ENCODE measurements around the gene APOB. TPM values are rescaled to one million over a fixed set of nuclear protein-coding genes. Genes with fewer than 3 reads are reported as not detected.
A peak's percentile ranks its signal among the peaks of the same experiment; 100 is the strongest.

Gene APOB
- total and polyA plus RNA-seq, 2 of the 13 experiments (the other 11 are each of a cell fraction or from before 2014, with no cell fraction given): 1,569 to 2,515 TPM

- TF ChIP-seq GATAD1 (CRISPR knock-in tag; IDR thresholded peaks at IDR 0.05): 0 out of 2 replicates have a peak, but pooled peaks have one; percentile 12
- TF ChIP-seq JARID2 (CRISPR knock-in tag; IDR thresholded peaks at IDR 0.05; ENCODE audit: insufficient replicate concordance): no peak
- no peak for TF ChIP-seq JDP2 (CRISPR knock-in tag; IDR thresholded peaks at IDR 0.05; ENCODE audit: borderline replicate concordance)
- no peak for TF ChIP-seq ZBTB21 (CRISPR knock-in tag; IDR thresholded peaks at IDR 0.05)
- no peak for TF ChIP-seq KDM3A (CRISPR knock-in tag; IDR thresholded peaks at IDR 0.05; ENCODE audit: low read depth)
- peak; percentile 92 for TF ChIP-seq FOXP4 (CRISPR knock-in tag; IDR thresholded peaks at IDR 0.05)
- TF ChIP-seq MYC (CRISPR knock-in tag; IDR thresholded peaks at IDR 0.05; ENCODE audit: borderline replicate concordance): peak; percentile 44; the same call in 1 of the 2 replicates
- no peak for TF ChIP-seq TSC22D2 (CRISPR knock-in tag; IDR thresholded peaks at IDR 0.05; ENCODE audit: borderline replicate concordance)
- TF ChIP-seq ZNF780A (CRISPR knock-in tag; IDR thresholded peaks at IDR 0.05): peak; percentile 50; the same call in 1 of the 2 replicates
- TF ChIP-seq TBP (CRISPR knock-in tag; IDR thresholded peaks at IDR 0.05): no peak
- no peak for TF ChIP-seq ARNT2 (CRISPR knock-in tag; IDR thresholded peaks at IDR 0.05; ENCODE audit: low read depth)
- TF ChIP-seq ZNF180 (CRISPR knock-in tag; IDR thresholded peaks at IDR 0.05; ENCODE audit: borderline replicate concordance, low read depth): no peak
- no peak for TF ChIP-seq SRSF1 (optimal IDR thresholded peaks at IDR 0.05; ENCODE audit: low read depth, low read length)
- no peak for TF ChIP-seq ZNF619 (CRISPR knock-in tag; IDR thresholded peaks at IDR 0.05)
- TF ChIP-seq POGK (CRISPR knock-in tag; conservative IDR thresholded peaks at IDR 0.05): 0 out of 2 replicates have a peak, but pooled peaks have one; percentile 36
- no peak for TF ChIP-seq ZNF343 (CRISPR knock-in tag; IDR thresholded peaks at IDR 0.05)
- TF ChIP-seq AFF4 (CRISPR knock-in tag; IDR thresholded peaks at IDR 0.05): 0 out of 2 replicates have a peak, but pooled peaks have one; percentile 46
- TF ChIP-seq HDAC2 (CRISPR knock-in tag; IDR thresholded peaks at IDR 0.05): peak; percentile 72; the same call in 1 of the 2 replicates
- peak; percentile 22; the same call in 1 of the 2 replicates for TF ChIP-seq RXRA (CRISPR knock-in tag; IDR thresholded peaks at IDR 0.05)
- TF ChIP-seq SOX6 (IDR thresholded peaks at IDR 0.05): no peak
- TF ChIP-seq SOX6 (CRISPR knock-in tag; IDR thresholded peaks at IDR 0.05): peak; percentile 87
- 0 out of 2 replicates have a peak, but pooled peaks have one; percentile 13 for TF ChIP-seq HOXA5 (CRISPR knock-in tag; IDR thresholded peaks at IDR 0.05)
- 0 out of 2 replicates have a peak, but pooled peaks have one; percentile 23 for TF ChIP-seq ZMYM2 (CRISPR knock-in tag; IDR thresholded peaks at IDR 0.05)
These were observed 3.5 kb upstream of the APOB start (continued) for GRCh38 chr2:21047141-21048009.

All from HepG2 (cell line).